ENCODE data around the gene OCA2. TPM values are rescaled to one million over a fixed set of nuclear protein-coding genes. Genes with fewer than 3 reads are reported as not detected.

OCA2 gene
- total RNA-seq, 1 experiment from 2014 or later: 0.09 TPM

GRCh38 chr15:28120359-28120640 is 21.2 kb upstream of the OCA2 start:
- Histone ChIP-seq H3K36me3 (ENCODE audit: insufficient read depth, low read length, poor library complexity, severe bottlenecking) (peaks cover 24% of the 10 kb centered on the region), H3K4me3 (ENCODE audit: low read depth, low read length, poor library complexity, severe bottlenecking) (no peak overlapping the region), H3K27me3 (replicated peaks; ENCODE audit: insufficient read depth, low read depth, low read length, poor library complexity) (no peaks in the 10 kb centered on the region), H3K9me3 (ENCODE audit: low read depth, low read length, poor library complexity, severe bottlenecking) (no peaks in the 10 kb centered on the region), H3K4me1 (ENCODE audit: insufficient read depth, low read length, poor library complexity, severe bottlenecking) (no peaks in the 10 kb centered on the region), H3K27ac (ENCODE audit: low read depth, low read length, poor library complexity, severe bottlenecking) (no peak overlapping the region)
- TF ChIP-seq CTCF (conservative IDR thresholded peaks at IDR 0.05; ENCODE audit: low read depth, low read length) (no peak), EZH2 (IDR thresholded peaks at IDR 0.05; ENCODE audit: borderline replicate concordance, low read depth, low read length, poor library complexity, severe bottlenecking) (no peak)
- intact Hi-C loops (cut with micrococcal nuclease; ENCODE audit: unreplicated experiment): no loop called here
- ChIA-PET CTCF (no interaction called here), POLR2A (ENCODE audit: low non-redundant PET) (no interaction called here)
- DNase-seq (ENCODE audit: low spot score): no peak
- BruUV-seq (replicated peaks): no TSS peak

- Histone ChIP-seq H3K27me3 (replicated peaks; ENCODE audit: insufficient read depth, low read depth, low read length, poor library complexity) (no peaks in the 10 kb centered on the region), H3K4me3 (ENCODE audit: low read depth, low read length, poor library complexity, severe bottlenecking) (no peak overlapping the region), H3K9me3 (ENCODE audit: low read depth, low read length, poor library complexity, severe bottlenecking) (no peaks in the 10 kb centered on the region), H3K4me1 (ENCODE audit: insufficient read depth, low read length, poor library complexity, severe bottlenecking) (no peaks in the 10 kb centered on the region), H3K27ac (ENCODE audit: low read depth, low read length, poor library complexity, severe bottlenecking) (no peak overlapping the region), H3K36me3 (ENCODE audit: insufficient read depth, low read length, poor library complexity, severe bottlenecking) (peaks cover 24% of the 10 kb centered on the region)
- CTCF ChIA-PET: no interaction called here
- DNase-seq (ENCODE audit: low spot score): no peak
- POLR2A ChIA-PET (ENCODE audit: low non-redundant PET): no interaction called here
- intact Hi-C loops (cut with micrococcal nuclease; ENCODE audit: unreplicated experiment): no loop called here
- no peak for TF ChIP-seq CTCF (conservative IDR thresholded peaks at IDR 0.05; ENCODE audit: low read depth, low read length)
- TF ChIP-seq EZH2 (IDR thresholded peaks at IDR 0.05; ENCODE audit: borderline replicate concordance, low read depth, low read length, poor library complexity, severe bottlenecking): no peak
- BruUV-seq (replicated peaks): no TSS peak
Observed at GRCh38 chr15:28118531-28118930, 19.4 kb upstream of the OCA2 start.

- H3K27me3 ChIP-seq (replicated peaks; ENCODE audit: insufficient read depth, low read depth, low read length, poor library complexity): no peaks in the 10 kb centered on the region
- no TSS peak for BruUV-seq (replicated peaks)
- H3K9me3 ChIP-seq (ENCODE audit: low read depth, low read length, poor library complexity, severe bottlenecking): no peaks in the 10 kb centered on the region
- no peak for DNase-seq (ENCODE audit: low spot score)
- TF ChIP-seq CTCF (conservative IDR thresholded peaks at IDR 0.05; ENCODE audit: low read depth, low read length) (no peak), EZH2 (IDR thresholded peaks at IDR 0.05; ENCODE audit: borderline replicate concordance, low read depth, low read length, poor library complexity, severe bottlenecking) (no peak)
- H3K27ac ChIP-seq (ENCODE audit: low read depth, low read length, poor library complexity, severe bottlenecking): no peak overlapping the region
- no peak overlapping the region for H3K4me3 ChIP-seq (ENCODE audit: low read depth, low read length, poor library complexity, severe bottlenecking)
- H3K4me1 ChIP-seq (ENCODE audit: insufficient read depth, low read length, poor library complexity, severe bottlenecking): no peaks in the 10 kb centered on the region
- intact Hi-C loops (cut with micrococcal nuclease; ENCODE audit: unreplicated experiment): no loop called here
- POLR2A ChIA-PET (ENCODE audit: low non-redundant PET): no interaction called here
- CTCF ChIA-PET: no interaction called here
- peaks cover 23% of the 10 kb centered on the region for H3K36me3 ChIP-seq (ENCODE audit: insufficient read depth, low read length, poor library complexity, severe bottlenecking)
Observed at GRCh38 chr15:28118083-28118482, 19.0 kb upstream of the OCA2 start.
